Activated CD8-positive, alpha-beta memory T cell treated with anti-CD3 and anti-CD28 coated beads, Interleukin-2, amount 50 U/mL, for 24 hours (primary cell): ENCODE data around the gene ARAF.

Source experiments
- DNase-seq: peaks from one replicate; pipeline ENCODE4 v3.0.0-alpha.2; 2020; ENCODE audit errors: extremely low read depth

The ARAF gene

DNA sequence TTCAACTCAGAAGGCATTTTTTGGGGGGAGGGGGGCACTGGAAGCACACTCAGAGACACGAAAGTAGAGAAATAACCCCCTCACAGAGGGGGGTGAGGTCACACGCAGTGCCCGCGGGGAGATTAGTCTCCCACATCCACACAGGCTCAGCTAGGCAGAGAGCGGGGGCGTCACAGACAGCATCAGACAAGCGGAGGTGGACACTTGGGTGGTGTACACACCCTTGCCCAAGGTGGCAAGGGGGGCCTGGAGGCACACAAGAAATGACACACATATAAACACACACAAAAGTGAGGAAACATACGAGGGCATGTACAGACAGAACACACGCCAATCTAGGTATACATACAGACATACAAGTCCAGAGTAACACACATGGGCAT lies 59.3 kb downstream of the ARAF start:
- DNase-seq = no peak
